Activated CD4-positive, alpha-beta T cell treated with anti-CD3 and anti-CD28 coated beads, Interleukin-10, Interleukin-2, amounts not matched to agents 100 ng/mL and 50 ng/mL, durations not matched to agents 16 hours and 8 hours (primary cell): ENCODE measurements around the gene ZNF804B.
A peak's percentile ranks its signal among the peaks of the same experiment; 100 is the strongest.

ENCODE experiments used
- DNase-seq: peaks from one replicate; pipeline ENCODE4 v3.0.0-alpha.2; 2020

Gene ZNF804B

DNA sequence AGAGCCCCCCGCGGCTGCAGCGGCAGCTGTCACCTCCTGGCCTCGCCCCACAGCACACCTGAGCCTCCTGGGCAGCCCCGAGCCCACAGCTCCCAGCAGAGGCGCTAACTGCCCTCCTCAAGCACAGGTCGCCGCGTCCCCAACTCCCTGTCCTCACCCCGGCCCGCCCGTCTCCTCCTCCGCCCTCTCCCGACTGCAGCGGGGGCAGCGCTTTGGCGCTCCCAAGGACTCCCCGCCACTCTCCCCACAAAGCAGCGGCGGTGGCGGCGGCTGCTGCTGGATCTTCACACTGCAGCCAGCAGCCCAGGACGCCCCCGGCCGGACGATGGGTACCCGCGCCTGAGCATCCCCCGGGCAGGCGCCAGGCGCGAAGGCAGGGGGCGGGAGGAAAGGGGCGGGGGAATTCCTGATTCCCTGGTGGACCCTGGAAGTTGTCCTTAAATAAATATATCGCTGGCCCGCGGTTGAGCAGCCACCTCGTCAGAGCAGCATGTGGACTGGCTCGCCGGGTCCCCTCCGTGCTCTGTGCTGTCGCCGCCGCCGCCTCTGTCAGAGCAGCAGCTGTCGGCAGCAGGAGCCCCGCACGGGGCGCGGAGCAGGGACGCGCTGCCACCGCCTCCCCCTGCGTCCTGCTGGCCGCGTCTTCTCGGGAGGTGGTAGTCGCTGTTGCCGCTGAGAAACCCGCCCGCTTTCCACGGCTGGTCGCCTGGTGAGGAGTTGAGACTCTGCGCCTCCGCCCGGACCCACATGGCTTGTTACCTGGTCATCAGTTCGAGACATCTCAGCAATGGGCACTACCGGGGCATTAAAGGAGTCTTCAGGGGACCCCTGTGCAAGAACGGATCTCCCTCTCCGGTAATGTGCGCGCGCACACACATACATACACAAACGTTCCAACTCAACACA, at the start of gene ZNF804B:
TSS of gene ZNF804B (plus strand) at position 471 of the 906 bp plus-strand sequence. CDS start at position 748, 277 bp downstream.
- peak; percentile 1 for DNase-seq

DNA sequence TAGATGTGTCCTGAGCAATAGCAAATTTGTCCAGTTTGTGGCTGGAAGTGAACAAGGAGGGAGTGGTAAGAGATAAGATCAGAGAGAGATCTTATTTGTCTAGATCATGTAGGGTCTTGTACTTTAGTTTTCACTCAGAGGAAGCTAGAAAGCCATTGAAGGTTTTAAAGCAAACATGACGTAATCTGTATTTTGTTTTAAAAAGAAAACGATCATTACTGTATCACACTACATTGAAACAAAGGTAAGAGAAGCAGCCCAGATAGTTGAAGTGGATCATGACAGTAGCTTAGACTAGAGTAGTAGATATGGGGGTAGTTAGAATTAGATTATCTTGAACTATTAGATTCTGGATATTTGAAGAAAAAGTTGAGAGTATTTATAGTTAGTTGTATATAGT, 23.6 kb upstream of the ZNF804B start:
- no peak for DNase-seq

DNA sequence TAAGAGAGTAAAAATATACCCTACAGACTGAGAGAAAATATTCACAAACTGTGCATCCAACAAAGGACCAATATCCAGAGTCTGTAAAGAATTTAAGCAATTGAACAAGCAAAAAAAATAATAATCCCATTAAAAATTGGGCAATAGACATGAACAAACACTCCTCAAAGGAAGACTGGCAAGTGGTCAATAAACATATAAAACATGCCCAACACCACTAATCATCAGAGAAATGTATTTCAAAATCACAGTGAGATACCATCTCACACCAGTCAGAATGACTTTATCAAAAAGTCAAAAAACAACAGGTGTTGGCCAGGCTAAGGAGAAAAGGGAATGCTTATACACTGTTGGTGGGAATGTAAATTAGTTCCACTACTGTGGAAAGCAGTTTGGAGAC, 21.9 kb upstream of the ZNF804B start:
- DNase-seq, result no peak

DNA sequence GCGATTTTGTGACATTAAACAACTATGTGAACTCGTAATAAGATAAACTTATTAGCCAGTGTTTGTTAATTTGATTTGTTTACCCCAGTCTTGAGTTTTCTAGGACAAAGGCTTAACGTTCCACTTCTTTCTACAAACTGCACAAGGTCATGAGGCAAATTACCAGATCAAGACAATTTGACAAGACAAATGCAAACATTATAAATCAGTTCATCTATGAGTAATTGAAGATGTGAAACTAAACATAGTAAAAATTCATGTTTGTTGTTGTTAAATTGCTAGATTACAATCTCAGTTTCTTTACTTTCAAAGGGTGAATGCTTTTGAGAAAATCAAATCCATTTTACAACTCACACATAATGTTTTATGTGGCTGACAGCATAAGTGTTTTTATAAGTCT, 13.4 kb upstream of the ZNF804B start:
- DNase-seq, result no peak

DNA sequence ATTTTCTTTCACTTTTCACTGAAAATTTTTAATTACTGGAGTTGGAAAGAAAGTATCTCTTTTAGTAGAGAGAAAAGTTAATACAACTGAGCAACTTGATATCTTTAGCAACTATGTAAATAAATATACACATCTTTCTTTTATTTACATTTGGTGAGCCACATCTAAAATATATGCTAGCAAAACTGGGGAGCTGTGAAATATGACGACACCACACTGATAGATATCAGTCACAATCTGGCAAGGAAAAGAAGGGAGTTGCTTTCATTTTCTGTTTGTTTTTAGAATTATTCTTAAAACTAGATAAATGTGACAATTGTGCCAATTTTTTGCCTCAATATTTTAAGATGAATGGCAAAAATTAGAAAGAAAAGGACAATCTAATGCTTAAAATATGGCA, 2.7 kb upstream of the ZNF804B start:
- no peak for DNase-seq

DNA sequence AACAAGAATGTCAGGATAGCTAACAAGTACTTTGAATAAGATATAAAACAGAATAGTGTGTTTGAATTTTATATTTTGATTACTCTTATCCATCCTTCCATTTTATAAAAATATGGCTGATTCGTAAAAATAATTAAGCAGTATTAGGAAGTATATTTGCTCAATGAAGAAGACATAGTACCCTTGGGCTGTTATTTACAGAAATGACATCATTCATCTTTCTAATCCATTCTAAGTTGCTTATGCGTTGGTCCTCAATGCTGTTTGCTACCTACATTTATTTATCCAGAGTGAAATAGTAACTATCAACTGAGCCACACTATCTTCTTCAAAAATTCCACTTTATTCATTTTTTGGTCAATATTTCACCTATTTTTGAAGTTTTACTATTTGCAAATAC, 2.1 kb upstream of the ZNF804B start:
- no peak for DNase-seq

DNA sequence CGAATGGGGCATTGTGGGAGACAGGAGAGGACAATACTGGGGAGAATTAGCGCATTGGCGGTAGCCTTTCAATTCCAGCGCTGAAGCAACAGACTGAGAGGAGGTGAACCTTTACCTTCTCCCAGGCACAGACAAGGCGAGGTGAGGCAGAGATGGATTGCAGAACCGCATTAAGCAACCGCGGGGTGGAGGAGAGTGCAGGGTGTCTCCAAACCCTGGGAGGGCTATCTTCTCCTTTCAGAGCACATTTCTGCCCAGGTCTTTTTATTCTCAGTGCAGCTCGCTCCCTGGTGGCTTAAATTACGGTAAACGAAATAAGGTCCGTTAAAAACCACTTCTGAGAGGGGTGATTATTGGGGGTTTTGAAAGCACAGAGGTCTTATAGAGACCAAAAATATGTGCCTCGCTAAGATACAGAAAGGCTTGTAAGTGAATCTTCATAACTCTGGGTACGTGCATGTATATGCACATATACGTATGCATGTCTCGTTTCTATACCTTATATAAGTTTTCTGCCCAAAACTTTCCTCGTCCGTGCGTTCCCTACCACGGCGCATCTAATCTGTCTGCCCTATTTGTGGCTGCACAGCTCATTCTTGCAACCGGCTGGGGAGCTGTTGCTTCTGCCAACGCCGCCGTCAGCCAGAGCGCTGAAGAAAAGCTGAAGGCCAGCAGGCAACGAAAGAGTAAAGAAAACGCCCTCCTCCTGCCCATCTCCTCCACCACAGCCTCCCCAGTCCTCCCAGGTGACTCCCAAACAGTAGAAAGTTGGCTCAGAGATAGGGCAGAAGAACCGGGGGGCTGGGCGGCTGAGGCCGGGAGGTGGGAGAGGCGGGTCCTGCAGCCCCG, 895 bp upstream of the ZNF804B start:
- no peak for DNase-seq

DNA sequence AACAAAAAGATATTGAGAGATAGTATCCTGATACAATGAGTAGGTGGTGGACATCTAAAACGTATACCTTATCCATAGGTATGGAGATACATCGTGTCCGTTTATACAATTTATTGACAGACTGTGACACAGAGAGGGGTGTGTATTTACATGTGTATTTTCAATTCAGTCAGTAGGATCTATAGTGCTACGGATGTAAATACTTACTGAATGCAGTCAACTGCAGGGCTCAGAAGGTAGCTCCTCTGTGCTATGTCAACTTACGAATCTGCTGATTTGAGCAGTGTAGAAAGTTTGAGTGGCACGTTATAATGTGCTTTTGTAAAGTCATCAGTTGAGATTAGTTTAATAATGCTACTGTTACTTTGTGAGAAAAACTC, 626 bp downstream of the ZNF804B start:
- DNase-seq, result no peak

DNA sequence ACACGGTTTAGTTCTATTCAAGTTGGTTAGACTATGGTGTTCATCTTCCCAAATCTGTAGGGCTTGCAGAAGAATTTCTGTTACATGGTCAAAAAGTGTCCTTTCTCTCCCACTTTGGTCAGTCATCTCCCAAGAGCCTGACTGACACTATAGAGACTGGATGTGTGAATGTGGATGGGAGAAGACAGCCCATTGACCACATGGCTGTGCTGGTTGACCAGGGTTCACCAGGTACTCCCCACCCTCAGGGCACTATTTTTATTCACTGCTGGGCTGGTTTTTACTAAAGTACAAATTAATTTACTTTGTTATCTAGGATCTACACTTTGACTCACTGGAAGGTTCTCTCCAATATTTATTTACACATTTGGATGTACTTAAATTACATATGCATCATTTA, 2.3 kb downstream of the ZNF804B start:
- no peak for DNase-seq

DNA sequence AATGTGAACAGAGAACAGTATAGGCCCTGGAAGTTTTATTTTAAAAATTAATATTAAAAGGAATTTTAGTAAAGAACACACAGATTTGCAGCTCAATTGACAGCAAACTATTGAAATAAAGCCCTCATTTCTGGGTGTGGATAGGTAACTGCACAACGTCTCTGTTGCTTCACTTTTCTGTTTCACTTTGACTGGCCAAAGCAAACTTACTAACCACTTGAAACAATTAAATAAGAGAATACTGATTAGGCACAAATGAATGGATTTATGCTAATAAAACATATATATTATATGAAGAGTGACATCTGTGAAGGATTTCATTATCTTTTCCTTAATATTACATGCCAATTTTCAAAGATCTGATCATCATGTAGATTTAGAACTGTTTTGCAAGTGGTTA, 11.9 kb downstream of the ZNF804B start:
- no peak for DNase-seq

DNA sequence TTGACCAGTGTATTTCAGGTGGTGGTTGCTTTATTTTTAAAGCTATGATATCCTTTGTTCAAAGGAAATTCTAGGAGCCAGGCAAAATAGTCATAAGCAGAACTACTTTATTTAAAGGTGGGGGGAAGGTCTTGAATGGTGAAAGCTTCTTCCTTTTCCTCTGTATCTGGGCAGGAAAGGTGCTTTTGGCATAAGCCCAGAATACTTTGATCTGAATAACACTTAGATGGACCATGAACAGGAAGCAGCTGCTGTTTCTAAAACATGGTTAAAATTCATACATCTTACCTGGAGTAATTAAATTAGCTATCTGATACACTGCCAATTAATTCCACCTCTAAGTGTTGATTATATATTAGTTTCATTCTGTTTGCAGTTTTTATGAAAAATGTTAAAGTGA, 13.3 kb downstream of the ZNF804B start:
- DNase-seq, result no peak

DNA sequence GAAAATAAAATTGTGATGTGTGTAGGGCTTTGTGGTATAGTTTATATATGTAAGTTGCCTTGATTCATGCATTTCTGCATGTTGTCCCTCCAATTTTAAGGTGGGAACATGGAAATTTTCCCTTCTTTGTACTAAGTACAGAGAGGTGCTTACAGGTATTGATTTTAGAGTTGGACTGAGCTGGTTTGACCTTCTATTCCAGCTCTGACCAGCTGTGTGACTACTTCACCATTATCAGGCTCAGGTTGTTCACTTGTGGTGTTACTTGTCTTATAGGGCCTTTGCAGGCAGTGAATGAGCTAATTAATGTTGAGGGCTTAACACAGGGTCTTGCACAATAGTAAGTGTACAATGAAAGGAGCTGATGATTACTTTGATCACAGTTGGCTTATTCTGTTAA, 16.3 kb downstream of the ZNF804B start:
- no peak for DNase-seq

DNA sequence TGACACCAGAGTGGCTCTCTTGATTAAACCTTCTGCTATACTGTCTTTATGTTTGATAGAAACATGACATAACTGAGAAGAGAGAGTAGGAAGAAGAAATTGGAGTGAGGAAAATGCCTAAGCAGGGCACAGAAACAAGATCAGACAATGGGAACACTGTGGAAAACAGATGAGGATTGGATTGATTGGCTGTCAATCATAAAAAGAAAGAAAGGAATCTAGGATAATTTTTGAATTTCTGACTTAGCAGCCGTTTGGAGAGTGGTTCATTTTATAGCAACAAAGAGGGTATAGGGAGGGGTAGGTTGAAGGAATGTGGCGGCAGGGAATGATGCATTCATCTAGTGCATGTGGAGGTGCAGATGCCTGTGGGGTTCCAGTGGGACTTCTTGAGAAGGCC, 28.3 kb downstream of the ZNF804B start:
- DNase-seq, result no peak

DNA sequence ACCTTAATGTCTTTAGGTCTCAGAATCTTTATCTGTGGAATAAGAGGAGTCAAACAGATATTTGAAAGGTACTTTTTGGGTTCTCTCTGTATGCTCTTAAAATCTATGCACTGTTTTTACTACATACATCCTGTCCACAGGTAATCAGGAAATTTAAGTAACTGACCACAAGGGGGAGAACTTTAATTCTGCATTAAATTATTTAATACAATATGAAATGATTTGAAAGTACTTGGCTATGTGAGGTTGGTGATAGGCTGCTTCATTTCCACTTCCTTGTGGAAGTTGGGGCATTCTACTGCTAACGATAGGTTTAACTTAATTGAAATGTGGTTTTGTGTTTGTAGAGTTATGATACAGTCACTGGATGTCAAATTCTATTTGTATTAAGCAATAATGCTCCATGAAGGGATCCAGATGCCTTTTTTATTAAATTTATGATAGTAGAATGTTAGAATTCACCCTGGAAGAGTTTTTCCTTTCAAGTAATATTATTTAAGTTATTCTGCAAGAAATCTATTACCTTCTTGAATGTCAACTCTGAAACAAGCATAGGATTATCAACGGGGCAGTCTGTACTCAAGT, 30.1 kb downstream of the ZNF804B start:
- DNase-seq, result peak; percentile 15

DNA sequence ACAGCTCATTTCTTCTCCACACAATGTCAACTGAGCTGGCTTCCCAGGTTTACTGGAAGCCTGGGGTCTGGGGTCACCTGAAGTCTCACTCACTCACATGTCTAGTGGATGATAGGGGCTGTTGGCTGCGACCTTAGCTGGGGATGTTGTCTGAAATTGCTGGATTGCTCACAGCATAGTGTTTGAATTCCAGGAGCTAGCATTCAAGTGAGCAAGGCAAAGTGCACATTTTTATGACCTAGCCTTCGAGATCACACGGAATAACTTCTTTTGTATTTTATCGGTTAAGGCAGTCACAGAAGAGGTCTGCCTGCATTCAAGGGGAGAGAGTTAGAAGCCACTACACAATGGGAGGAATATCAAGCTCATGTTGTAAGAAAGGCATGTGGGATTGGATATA, 32.4 kb downstream of the ZNF804B start:
- DNase-seq, result no peak

DNA sequence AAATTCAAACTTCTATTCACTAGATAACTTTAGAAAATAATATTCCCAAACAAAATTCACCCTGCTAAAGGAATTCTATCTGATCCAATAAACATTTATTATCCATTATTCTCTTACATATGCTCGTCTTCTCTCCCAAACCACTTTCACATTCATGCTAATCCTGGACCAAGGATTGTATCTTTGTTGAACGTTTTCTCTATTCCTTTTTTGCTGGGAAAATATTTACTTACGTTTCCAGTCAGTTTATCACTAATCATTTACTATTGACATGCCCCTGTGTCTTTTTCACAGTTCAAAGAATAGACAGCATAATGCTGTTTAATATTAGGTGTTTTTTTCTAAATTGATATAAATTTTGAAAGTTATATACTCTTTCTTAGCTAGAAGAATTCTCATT, 32.9 kb downstream of the ZNF804B start:
- DNase-seq, result no peak

DNA sequence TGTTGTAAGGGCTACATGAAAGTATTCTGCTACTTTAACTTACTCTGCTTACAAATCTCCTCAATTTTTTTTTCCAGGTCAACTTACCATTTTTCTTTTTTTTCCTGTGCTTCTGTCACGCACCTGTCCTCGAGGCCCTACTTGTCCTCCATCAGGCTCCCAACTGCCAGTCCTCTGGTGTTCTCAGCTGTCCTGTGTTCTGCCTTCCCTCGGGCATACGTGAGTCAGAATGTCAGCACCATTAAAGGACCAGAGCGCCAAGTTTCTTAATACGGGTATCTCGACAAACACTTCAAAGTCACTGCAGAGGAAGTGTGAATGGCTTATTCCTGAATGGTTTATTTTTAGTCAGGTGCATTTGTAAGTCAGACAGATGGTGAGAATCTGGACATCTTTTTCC, 36.1 kb downstream of the ZNF804B start, which contains the start of gene TEX47:
TSS of gene TEX47 (minus strand) at position 185 of the 400 bp plus-strand sequence. CDS start 795 bp downstream, outside the sequence.
- DNase-seq, result no peak

DNA sequence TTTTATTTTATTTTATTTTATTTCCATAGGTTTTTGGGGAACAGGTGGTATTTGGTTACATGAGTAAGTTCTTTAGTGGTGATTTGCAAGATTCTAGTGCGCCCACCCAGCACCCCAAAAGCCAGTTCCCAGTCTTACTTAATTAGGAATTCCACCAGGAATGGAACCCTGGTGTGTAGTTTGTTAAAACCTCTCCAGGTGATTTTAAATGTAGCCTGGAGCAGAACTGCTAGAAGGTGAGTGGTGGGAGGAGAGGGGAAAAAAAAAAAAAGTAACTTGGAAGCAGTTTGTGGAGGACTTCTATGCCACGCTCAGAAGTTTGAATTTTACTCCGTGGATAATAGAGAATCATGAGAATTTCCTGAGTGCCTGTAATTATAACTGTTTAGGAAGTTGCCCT, 41.5 kb downstream of the ZNF804B start:
- DNase-seq, result no peak

DNA sequence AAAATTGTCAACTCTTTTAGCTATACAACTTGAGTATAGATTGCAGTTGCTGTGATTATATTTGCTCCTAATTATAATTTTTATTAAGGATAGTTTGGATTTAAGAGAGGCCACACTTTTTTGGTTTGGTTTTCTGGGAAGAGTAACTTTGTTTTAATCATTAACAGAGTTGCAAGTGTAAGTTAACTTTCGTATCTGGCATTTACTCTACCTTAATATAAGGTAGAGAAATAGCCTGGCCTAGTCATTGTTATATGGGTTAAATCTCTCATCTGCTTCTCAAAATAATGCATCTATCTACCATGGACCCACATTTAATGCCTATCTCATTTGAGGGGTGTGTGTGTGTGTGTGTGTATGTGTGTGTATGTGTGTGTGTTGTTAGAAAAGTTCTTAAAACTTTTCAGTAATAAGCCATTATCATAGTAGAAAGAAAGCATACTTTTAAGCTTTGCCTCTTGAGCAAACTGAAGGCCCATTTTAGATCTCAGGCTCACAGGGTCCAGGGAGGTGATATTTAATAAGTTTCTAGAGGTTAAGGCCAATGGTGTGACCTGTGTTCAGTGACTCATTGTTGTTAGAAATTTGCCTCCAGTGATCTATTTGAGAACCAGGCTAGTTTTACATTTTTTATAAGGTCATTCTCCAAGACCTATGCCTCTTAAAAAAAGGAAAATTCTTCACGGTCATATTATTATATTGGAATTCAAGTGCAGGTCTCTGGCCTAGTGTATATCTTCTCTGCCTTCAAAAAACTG, 47.0 kb downstream of the ZNF804B start:
- no peak for DNase-seq

DNA sequence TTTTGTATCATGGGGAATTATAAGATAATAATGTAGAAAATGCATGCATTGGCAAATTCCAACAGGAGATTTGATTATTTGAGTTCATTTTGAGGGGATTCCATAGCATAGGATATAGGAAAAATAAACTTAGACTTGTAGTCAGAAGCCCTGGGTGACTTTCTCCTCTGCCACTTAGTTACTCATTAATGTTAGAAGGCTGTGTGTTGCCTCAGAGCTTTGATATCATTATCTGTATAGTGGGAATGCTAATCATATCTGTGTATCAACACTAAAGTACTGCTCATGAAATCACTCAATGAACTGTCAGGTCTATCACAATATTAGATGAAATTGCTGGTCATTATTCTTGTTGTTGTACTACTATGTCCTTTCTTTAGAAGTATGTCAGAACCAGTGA, 59.1 kb downstream of the ZNF804B start:
- no peak for DNase-seq

DNA sequence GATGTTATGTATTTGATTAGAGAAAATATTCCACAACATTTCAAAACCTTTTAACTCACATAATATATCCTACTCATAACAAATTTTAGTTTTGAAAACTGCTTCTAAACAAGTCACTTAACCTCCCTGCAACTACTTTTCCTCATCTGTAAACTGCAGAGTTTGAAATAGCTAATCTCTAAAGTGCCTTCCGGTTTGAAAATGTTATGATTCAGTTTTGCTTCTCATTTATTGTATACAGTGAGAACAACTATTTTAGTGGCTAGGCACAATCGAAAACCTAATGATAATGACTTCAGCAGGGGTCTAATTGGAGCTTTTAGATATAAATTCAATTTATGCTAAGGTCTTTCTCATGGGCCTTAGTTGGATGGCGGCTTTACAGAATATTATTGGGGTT, 66.7 kb downstream of the ZNF804B start:
- no peak for DNase-seq

DNA sequence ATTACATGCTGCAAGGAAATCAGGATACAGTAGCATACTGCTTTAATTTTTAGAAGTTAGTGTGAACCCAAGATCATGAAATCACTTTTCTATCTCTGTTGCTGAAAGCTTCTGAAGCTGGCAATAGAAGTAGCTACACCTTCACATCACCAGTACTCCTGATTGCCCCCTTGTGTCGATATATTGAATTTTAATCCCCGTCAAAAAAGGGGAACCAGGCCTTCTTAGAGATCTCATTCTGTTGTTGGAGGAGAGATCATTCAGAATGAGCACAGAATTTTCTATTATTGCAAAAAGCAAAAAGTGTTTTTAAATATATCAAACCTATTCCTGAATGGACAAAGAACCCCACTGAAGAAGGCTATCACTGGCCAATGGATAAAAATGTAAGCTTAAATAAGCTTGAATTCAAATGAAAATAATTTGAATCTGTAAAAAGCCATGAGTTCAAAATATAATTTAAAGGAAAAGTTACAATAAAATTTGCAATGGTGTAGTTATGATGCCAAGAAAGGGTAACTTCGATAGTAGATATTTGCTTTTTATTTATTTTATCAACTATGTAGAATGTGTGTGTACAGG, 75.7 kb downstream of the ZNF804B start:
- peak; percentile 40 for DNase-seq
